HTERT RPE-1 (cell line): Measurements from ENCODE around the gene OSGEPL1.
"Not testable (repeated sequence)": the region's sequence is repeated elsewhere in the genome, so short reads cannot be mapped to it uniquely, and the experiment has no call there.

Experiments
- in situ Hi-C: fragments of 300-500 bp; cut with MboI; formaldehyde crosslinking; loops from 4 replicates; pipeline ENCODE4 v1.14.3; 2020; ENCODE audit warnings: low sequenced_read_pairs

OSGEPL1 gene

DNA sequence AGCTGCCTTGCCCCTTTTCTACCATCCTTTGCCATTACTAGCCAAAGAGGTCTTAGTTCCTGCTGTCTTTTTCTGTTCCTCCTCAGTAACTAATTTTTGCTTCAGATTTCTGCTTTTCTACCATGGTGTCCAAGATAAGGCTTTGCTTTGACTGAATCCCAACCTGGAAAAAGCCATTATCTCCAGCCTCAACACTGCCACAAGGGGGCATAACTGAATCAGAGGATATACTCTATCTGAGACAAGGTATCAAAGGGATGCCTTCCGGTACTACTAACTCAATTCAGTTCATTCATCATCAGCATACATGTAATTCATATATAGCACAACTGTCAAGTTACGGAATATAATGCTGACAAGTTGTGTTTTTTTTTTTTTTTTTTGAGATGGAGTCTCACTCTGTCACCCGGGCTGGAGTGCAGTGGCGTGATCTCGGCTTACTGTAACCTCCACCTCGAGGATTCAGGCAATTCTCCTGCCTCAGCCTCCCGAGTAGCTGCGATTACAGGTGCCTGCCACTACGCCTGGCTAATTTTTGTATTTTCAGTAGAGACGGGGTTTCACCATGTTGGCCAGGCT is 11.4 kb downstream of the OSGEPL1 start:
- in situ Hi-C loops = no loop called here

DNA sequence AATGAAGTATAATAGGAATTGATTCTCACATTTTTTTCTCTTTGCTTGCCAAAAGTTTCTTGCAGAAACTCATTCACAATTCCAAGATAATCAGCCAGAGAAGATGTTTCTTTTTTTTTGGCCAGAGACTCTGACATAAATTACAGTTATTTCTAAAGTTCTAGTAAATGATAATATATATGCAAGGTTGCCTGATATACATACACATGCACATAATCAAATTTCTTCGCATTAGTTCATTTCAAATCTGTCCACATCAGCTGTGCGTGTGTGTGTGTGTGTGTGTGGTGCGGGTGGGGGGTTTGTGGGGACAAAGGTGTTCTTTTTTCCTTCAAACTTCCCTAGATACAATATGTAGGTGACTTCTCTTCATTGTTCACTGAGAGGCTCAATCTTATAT is 33.2 kb downstream of the OSGEPL1 start:
- in situ Hi-C loops = no loop called here

DNA sequence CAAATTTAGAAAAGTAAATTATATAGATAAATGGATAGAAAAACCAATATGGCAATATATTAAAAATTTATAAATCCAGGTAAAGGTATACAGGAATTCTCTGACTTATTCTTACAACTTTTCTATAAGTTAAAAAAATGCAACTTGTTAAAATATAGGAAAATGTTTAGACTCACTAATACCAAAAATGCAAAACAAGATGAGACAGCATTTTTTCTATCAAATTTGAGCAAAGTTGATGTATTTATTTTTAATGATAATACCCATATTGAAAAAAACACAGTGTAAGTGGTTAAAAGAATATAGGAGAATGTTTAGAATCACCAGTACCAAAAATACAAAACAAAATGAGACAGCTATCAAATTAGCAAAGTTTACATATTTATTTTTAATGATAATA is 35.7 kb downstream of the OSGEPL1 start:
- in situ Hi-C loops = no loop called here

DNA sequence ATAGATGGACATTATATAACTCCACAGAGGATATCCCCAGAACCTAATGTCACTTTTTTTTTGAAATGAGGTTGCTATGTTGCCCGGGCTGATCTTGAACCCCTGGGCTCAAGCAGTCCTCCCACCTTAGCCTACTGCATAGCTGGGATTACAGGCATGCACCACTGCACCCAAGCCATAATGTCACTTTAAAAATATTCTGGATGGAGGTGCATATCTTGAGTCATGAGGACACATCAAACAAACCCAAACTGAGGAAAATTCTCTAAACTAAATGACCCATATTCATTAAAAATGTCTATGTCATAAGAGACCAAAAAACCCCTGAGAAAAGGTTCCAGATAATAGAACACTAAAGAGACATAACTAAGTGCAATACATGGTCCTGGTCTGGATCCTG is 36.3 kb downstream of the OSGEPL1 start:
- in situ Hi-C loops = no loop called here

DNA sequence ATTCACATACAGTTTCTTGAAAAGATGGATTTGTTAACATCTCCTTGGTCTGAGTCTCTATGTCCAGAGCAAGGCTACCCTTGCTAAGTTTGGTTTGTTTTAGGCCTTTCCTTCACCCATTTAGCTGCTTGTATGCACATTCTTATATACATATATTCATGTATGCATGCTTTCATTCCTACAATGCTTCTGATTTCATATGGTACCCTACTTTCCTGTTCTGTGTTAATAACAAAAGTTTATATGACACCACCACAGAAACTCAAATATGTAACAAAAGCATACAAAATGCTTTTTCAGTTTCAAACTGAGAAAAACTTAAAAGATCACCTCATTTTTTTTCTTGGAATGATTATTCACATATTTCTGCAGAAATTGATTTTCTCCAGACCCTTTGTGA is 39.4 kb downstream of the OSGEPL1 start:
- in situ Hi-C loops = no loop called here

DNA sequence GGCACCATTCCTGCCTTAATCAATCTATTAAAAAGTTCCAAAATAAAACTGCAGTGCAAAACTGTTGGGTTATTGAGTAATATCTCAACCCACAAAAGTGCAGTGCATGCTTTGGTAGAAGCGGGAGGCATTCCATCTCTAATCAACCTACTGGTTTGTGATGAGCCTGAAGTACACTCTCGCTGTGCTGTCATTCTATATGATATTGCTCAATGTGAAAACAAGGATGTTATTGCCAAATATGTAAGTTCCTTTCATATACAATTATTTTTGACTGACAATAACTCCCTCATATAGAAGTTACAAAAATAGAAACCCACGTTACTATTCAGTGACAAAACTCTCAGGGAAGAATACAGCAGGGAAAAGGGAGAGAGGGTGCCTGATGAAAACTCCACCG is 43.0 kb downstream of the OSGEPL1 start:
- in situ Hi-C loops = no loop called here

DNA sequence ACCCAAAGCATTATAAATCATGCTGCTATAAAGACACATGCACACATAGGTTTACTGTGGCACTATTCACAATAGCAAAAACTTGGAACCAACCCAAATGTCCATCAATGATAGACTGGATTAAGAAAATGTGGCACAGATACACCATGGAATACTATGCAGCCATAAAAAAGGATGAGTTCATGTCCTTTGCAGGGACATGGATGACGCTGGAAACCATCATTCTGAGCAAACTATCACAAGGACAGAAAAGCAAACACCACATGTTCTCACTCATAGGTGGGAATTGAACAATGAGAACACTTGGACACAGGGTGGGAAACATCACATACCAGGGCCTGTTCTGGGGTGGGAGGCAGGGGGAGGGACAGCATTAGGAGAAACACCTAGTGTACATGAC is 45.0 kb downstream of the OSGEPL1 start:
- in situ Hi-C loops = not testable (repeated sequence)

DNA sequence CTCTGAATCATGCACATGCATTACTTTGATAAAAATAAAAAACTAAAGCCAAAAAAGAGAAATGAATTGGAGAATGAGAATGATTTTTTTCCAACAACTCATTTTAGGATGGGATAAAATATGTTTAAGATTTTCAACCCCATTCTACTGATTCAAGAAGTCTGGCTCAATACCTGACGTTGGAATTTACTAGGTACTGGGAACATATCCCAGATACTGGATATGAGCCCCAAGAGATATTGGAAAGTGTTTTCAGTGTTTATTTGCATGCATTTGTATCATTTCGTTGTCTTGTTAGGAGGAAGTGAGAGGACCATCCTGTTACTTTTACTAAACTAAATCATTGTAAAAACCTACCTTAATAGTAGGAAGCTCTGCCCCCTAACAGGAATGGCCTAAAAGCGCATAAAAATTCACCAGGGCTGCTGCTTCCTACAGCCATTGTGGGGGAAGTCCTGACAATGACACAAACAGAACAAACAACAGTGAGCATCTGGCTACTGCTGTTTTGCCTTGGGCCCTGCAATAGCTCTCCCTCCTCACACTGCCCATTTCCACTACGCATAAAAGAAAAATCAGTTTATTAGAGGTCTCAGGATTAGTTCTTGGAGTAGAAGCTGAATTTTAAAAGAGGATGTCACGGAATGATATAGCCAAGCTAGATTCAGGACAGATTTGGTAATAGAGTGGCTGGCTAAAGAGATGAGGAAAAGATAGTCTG is 52.9 kb downstream of the OSGEPL1 start:
- in situ Hi-C loops = no loop called here

DNA sequence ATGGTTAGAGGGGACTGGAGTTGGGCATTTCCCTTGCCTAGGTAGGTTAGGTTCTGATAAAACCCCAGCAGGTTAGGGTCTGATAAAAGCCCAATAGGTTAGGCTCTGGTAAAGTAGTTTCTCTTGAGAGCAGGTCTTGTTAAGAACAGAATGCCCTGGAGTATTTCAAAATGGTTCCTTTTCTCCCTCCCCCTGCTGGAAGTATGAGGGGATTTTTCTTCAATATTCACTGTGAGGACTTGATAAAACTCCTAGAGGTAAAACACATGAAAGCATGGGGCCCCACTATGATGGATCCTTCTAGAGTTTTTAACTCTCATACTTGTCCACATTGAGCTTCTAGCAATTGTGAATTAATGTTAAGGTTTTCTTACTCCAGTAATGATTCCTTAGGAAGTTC is 60.5 kb downstream of the OSGEPL1 start:
- in situ Hi-C loops = no loop called here

DNA sequence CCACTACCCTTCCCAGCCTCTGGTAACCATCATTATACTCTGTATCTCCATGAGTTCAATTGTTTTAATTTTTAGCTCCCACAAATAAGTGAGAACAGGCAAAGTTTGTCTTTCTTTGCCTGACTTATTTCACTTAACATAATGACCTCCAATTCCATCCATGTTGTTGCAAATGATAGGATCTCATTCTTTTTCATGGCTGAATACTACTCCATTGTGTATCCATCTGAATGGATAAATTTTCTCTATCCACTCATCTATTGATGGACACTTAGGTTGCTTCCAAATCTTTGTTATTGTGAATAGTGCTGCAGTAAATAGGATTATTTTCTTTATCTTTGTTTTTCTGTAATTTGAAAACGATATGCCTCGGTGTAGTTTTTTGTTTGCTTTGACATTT is 61.9 kb downstream of the OSGEPL1 start:
- in situ Hi-C loops = no loop called here

DNA sequence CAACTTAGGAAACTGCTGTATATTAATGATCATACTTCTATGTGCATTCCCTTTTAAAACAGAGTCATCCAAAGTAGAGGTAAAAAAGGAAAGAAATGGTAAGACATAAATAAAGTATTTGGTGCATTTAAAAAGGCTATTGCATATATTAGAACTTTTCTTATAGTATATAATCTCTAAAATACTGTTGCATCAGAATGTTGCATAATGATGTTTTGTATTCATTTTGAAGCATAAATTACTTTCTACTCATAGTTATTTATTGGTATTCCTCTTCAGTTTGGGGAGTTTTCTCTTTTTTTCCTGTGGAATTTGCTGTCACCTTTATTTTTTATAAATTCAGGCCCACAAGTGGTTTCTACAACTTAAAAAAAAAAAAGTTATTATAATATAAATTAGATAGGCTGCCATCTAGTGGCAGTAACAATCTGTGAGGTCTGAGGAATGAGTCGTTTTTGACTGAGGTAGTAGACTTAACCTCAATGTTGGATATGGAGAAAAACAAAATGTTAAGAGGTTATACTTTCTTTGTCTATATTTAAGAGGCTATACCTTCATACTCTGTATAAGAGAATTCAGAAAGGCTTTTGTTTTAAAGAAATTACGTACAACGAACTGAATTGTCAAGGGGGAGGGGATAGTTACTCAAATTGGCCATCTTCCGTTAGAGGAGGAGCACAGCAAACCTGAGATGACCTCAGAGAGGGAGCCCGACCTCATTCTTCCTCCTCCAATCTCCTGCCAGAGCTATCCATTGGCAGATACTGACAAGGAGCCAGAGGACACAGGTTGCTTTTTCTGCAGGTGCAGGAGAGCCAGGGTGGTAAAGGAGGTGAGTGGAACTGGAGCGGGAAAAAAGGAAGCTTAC is 64.3 kb downstream of the OSGEPL1 start:
- in situ Hi-C loops = no loop called here
